GM20000 (cell line): Measurements from ENCODE around the gene CAMK1.

Experiments used
- DNase-seq: peaks from one replicate; pipeline ENCODE4 v3.0.0; 2012; ENCODE audit warnings: low spot score
- TF ChIP-seq, protein P1 (sequence below): IDR thresholded peaks from 2 replicates; pipeline ENCODE4 v1.5.1; 2012; ENCODE audit warnings: mild to moderate bottlenecking, control low read depth; ENCODE audit errors: extremely low read depth, missing control alignments

CAMK1 gene

DNA sequence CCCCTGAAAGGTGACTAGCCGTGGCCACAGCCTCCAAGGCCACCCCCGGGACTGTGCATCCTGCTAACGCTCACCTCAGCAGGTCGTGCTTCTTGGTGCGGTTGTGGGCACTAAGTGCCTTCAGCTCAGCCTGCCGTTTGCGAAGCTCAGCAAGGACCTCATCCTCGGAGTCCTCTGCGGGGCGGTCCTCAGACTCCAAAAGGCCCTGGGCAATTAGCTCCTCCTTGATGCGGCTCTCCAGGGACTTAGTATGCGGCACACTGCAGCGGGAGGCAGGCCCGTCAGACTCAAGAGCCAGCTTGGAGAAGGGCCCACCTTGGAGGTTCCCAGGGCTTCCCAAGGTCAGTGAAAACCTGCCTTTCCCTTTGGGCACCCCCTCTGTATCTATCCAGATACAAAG lies 14.2 kb upstream of the CAMK1 start:
- TF ChIP-seq, protein P1, sequence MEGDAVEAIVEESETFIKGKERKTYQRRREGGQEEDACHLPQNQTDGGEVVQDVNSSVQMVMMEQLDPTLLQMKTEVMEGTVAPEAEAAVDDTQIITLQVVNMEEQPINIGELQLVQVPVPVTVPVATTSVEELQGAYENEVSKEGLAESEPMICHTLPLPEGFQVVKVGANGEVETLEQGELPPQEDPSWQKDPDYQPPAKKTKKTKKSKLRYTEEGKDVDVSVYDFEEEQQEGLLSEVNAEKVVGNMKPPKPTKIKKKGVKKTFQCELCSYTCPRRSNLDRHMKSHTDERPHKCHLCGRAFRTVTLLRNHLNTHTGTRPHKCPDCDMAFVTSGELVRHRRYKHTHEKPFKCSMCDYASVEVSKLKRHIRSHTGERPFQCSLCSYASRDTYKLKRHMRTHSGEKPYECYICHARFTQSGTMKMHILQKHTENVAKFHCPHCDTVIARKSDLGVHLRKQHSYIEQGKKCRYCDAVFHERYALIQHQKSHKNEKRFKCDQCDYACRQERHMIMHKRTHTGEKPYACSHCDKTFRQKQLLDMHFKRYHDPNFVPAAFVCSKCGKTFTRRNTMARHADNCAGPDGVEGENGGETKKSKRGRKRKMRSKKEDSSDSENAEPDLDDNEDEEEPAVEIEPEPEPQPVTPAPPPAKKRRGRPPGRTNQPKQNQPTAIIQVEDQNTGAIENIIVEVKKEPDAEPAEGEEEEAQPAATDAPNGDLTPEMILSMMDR = no peak
- DNase-seq = no peak

DNA sequence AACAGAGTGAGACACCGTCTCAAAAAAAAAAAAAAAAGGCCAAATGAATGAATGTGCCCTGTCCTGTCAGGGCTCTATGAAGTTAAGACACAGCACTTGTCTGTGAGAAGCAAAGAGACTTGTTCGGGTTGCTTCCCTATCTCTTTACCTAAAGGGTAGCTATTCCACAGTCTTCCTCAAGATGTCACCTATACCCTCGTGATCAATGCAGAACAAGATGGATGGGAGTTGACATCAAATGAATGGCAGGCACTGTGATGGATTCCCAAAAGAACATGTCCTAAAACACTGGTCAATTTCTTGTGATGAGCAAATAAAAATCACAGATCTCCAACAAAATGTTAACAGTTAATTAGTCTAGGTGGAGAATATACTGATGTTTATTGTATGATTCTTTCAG lies 13.0 kb upstream of the CAMK1 start:
- DNase-seq = no peak
- TF ChIP-seq, protein P1 = peak; percentile 4

DNA sequence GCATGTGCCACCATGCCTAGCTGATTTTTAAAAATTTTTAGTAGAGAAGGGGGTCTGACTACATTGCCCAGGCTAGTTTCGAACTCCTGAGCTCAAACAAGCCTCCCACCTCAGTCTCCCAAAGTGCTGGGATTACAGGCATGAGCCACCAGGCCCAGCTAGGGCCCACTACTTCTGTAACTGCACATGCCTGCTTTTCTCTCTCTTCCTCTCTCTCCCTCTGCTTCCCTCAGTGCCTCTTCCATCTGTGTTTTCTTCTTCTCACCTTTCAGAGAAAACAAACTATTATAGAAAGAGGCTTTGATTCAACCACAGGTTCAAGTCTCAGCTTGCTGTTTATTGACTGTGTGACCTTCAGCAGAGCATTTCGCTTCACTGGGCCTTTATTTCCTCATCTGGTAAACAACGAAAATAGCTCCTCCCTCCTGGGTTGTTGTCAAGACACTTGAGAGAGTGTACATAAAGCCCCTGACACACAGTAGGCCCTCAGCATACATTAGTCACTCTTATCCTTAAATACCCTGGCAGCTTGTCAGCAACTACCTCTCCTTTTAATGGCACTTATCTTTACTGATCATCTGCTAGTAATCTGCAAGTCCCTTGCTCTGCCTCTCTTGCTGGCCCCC lies 12.3 kb upstream of the CAMK1 start:
- DNase-seq = no peak
- TF ChIP-seq, protein P1 = no peak

DNA sequence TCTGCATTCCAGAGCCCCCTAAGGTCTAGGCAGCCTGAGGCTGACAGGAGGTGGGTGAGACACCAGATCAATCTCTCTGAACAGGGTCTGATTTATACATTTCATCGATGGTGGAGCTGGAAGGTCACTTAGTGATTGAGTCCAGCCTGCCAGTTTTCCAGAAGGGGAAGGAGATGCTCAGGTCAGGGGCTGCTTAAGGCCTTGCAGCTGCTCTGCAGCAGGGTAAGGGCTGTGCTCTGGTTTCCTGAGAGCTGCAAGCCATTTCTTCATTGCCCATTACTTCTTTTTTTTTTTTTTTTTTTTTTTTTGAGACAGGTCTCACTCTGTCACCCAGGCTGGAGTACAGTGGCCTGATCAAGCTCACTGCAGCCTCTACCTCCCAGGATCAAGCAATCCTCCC lies 11.8 kb upstream of the CAMK1 start:
- no peak for DNase-seq
- TF ChIP-seq, protein P1 = no peak

DNA sequence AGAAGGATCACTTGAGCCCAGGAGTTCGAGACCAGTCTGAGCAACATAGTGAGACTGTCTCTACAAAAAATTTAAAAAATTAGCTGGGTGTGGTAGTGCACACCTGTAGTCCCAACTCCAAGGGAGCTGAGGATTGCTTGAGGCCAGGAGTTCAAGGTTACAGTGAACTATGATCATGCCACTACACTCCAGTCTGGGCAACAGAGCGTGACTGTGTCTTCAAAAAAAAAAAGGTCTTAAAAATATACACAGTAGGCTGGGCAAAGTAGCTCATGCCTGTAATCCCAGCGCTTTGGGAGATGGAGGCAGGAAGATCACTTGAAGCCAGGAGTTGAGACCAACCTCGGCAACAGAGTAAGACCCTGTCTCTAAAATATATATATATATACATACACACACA lies 11.2 kb upstream of the CAMK1 start:
- no peak for DNase-seq
- TF ChIP-seq, protein P1 = no peak

DNA sequence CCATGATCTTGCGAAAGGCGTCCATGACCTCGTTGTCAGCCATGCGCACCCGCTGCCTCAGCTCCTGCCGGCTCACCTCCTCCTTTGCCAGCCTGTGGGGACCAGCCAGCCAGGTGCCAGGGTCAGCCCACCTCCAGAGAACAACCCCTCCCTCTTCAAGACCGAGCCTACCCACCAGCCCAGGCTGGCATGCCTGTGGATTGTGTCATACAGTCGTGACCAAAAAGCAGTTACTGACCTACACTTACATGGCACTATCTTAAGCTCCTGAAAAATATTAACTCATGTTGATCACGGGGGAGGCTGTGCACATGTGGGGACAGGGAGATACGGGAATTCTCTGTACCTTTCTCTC lies 10.7 kb upstream of the CAMK1 start:
- no peak for DNase-seq
- TF ChIP-seq, protein P1 = no peak

DNA sequence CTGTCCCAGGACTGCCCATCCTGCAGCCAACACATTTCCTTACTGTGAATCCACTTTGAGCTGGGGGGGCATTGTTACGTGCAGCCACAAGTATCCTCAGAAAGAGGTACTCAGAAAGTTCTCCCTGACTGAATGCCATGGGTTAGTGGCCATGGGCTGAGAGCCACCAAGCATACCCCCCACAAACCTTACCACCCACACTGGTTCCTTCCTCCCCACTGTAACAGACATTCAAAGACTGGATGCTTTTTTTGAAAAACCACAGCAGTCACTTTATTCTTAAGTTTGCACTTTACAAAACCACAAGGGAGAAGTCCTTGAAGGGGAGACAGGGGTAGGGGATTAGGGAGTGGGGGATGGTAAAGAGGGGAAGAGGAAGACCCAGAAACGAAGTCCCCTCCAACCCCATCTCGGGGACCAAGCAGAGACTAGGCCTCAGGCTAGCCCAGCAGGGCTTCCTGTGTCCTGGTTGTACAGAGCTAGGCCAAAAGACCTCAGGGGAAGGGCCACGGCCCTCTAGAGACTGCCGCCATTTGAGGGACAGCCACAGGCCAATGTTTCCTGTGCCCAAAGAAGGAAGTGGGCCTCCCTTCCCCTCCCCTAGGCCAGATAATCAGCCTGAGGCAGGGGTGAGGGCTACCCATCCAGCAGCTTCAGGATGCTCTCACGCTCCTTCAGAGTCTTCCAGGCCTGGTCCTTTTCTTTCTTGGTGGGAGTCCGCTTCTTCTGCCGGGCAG lies 10.1 kb upstream of the CAMK1 start:
- peak; percentile 61 for DNase-seq
- TF ChIP-seq, protein P1 = no peak
